GM13976 (cell line): Measurements from ENCODE around the gene WWC2.

Experiments used
- DNase-seq: peaks from one replicate; pipeline ENCODE4 v3.0.0; 2012; ENCODE audit warnings: low spot score
- in situ Hi-C: fragments of 300-500 bp; cut with MboI; formaldehyde crosslinking; loops from one replicate; pipeline ENCODE4 v1.12.0; 2022; ENCODE audit warnings: low sequenced_read_pairs, mixed read lengths, inconsistent platforms; ENCODE audit not compliant: unreplicated experiment
- TF ChIP-seq, protein P1 (sequence below): IDR thresholded peaks from 2 replicates; pipeline ENCODE4 v1.5.1; 2012; ENCODE audit warnings: borderline replicate concordance, mild to moderate bottlenecking; ENCODE audit not compliant: insufficient read depth; ENCODE audit errors: extremely low read depth, missing control alignments, control extremely low read depth

Gene WWC2

GRCh38 chr4:183241721-183242151 lies 142.7 kb downstream of the WWC2 start:
- DNase-seq: no peak

DNA sequence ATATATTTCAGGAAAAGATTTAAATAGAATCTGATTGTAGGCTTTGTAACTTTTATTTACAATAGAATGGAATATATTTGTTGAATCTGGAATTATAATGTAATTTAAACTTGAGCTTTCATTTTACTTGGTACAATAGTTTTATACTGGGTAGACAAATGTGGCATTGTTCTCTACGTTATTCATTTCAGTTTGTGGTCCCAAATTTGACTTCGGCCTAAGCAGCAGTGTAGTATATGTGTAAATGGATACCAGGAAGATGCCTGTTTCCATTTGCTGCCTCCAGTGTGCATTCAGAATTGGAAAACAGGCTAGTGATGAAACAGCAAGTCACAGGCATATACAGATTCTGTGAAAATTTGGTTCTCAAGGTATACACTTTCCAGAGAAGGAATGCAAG lies 143.2 kb downstream of the WWC2 start:
- no peak for DNase-seq
- TF ChIP-seq, protein P1, sequence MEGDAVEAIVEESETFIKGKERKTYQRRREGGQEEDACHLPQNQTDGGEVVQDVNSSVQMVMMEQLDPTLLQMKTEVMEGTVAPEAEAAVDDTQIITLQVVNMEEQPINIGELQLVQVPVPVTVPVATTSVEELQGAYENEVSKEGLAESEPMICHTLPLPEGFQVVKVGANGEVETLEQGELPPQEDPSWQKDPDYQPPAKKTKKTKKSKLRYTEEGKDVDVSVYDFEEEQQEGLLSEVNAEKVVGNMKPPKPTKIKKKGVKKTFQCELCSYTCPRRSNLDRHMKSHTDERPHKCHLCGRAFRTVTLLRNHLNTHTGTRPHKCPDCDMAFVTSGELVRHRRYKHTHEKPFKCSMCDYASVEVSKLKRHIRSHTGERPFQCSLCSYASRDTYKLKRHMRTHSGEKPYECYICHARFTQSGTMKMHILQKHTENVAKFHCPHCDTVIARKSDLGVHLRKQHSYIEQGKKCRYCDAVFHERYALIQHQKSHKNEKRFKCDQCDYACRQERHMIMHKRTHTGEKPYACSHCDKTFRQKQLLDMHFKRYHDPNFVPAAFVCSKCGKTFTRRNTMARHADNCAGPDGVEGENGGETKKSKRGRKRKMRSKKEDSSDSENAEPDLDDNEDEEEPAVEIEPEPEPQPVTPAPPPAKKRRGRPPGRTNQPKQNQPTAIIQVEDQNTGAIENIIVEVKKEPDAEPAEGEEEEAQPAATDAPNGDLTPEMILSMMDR: no peak
- in situ Hi-C loops: loop anchor here (10.0 kb wide), 1 partner anchor 167 kb away; no protein-coding TSS in a partner anchor

More at GRCh38 chr4:183241721-183242151, 142.7 kb downstream of the WWC2 start:
- TF ChIP-seq, protein P1: no peak
- in situ Hi-C loops: loop anchor here (10.0 kb wide), 1 partner anchor 167 kb away; no protein-coding TSS in a partner anchor

DNA sequence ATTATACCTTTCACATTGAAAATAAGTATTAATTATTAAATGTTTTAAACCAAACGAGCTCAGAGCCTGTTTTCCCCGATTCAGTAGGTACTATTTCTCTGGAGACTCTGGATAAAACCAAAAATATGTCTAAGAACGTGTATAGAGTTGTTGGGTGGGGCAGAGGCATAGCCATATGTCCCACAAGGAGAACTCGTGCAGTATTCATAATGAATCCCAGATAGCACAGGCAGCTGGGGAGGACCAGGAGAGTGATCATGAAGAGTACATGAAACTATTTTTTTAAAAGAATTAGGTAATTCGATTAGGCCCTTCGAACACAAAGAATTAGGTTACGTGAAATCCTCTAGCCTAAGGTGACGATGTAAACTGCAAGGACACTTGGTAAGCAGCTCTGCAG lies 145.0 kb downstream of the WWC2 start:
- in situ Hi-C loops: loop anchor here (10.0 kb wide), 1 partner anchor 169 kb away; no protein-coding TSS in a partner anchor
- TF ChIP-seq, protein P1: no peak
- no peak for DNase-seq

DNA sequence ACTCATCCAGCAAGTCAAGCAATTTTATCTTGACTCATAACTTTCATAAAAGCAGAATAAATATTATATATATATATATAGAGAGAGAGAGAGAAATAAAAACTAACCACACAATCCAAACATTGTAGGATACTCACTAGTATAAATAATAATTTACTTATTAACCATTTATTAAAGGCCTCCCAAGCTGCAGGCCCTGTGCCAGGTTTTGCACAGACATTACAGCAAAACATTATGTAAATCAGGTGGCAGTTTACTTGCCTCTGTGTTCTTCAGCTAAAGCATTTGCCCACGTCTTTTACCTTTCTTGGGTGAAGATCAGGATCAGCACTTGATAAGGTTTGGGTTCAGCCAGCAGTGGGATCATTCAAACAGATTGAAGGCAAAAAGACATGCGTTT lies 145.4 kb downstream of the WWC2 start:
- no peak for DNase-seq
- TF ChIP-seq, protein P1: no peak
- in situ Hi-C loops: loop anchor here (10.0 kb wide), 1 partner anchor 170 kb away; no protein-coding TSS in a partner anchor

- in situ Hi-C loops: loop anchor here (10.0 kb wide), 1 partner anchor 173 kb away; no protein-coding TSS in a partner anchor
- TF ChIP-seq, protein P1: no peak
- DNase-seq: no peak
Observed at GRCh38 chr4:183248201-183248600, 149.1 kb downstream of the WWC2 start.

- in situ Hi-C loops: loop anchor here (10.0 to 25.0 kb wide), 3 partner anchors 175 to 438 kb away; no protein-coding TSS in a partner anchor
- DNase-seq: peak; percentile 22
- TF ChIP-seq, protein P1: no peak
Observed at GRCh38 chr4:183249854-183250253, 150.8 kb downstream of the WWC2 start.
